ENCODE measurements around the gene GCLC.

GCLC gene

DNA sequence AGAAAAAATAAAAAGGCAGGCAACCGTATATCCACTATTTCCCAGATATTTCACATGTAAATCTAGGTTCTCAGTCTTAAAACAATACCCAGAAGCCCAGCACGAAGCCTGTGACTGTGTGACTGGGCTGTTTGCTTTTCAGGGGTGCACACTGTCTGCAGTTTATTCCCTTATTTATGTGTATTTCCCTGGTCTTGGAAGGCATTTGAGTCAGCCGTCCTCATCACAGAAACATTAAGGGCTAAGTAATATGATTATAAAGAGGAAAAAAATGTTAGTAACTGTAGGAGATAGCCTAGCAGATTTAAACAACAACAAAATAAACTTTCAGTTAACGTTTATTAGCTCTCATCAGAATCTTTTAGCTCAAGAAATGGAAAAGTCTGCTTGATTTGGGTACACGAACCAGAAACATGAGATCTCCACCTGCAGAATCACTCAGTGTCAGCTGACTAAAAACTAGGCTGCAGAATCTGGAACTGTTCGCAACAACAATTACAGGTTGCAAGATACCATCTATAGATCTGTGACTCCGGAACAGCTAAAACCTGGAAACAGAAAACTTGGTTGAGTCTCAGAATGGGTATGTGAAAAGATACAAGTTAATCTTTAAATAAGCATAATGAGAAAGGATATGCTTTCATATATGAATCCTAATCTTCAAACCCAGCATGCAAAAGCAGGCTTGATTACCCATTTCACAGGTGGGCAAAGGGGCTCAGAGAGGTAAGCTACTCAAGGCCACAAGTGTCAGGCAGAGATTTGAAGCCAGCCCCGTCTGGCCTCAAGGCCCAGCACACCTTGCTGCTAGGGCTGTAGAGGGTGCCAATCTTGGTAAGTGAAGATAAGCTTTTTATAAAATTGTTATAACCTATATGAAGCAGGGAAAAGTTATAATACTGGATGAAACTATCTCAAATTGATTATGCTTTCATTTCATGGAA, 21.1 kb downstream of the GCLC start:
- no peak for DNase-seq

DNA sequence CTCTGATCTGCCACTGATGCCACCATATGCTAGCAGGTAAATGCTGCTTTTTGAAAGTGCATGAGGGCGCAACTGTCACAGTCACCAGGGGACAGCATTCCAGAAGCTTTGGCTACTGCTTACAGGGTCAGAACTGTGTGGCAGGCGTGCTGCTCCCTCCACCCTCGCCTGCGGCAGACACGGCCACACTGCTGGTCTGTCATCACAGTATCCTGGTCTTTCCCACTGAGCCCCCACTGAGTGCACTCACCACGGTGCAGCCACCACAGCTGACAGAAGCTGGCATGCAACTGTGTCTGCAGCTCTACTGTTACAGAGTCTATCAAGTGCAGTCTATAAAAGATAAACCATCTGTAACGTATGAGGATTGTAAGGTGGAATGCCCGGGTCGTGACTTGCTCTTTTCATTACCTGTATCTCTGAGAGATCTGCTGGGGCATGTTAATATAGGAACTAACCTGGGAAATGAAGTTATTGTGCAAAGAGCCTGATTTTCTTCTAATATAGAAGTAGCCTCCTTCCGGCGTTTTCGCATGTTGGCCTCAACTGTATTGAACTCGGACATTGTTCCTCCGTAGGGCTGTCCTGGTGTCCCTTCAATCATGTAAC, 24.5 kb downstream of the GCLC start:
- DNase-seq = no peak

DNA sequence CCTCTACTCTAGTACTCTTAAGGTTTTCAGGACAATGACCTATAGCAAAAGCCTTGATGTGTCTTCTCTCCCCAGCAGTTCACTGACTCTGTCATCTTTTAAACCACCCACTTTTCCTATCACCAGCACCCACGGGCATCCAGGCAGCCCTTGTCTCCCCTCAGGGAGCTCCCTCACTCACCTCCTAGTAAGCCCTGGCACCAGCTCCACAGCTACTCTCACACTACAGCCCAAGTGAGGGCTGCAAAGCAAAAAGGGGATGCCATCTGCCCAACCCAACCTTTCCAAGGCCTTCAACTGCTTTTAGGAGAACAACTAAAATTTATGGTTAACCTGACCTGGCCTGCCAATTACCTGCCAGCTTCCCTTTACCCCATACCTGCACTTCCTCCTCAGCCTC, 26.0 kb downstream of the GCLC start:
- no peak for DNase-seq

DNA sequence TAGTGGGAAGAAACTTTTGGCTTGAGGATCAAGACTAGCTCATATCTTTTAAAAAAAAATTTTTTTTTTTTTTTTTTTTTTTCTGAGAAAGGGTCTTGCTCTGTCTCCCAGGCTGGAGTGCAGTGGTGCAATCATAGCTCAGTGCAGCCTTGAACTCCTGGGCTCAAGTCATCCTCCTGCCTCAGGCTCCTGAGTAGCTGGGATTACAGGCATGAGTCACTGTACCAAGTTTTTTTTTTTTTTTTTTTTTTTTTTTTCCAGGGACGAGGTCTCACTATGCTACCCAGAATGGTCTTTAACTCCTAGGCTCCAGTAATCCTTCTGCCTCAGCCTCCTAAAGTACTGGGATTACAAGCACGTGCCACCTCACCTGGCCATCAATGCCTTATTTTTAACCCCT, 27.9 kb downstream of the GCLC start:
- no peak for DNase-seq

DNA sequence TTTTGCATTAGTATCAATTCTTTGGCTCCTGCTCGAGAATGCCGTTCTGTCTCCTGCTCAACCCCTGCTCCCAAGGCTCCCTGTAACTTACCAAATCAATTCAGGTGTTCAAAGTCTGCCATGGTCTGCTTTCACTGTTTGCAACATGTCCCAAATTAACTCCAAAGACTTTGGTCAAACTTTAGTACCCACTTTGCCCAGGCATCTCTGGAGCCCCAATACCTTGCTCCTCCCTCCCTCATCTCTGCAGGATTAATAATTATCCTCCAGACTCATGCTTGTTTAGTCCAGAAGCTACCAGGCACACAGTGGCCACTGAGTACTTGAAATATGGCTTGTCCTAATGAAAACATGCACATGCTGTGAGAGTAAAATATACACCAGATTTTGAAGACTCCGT, 30.2 kb downstream of the GCLC start:
- DNase-seq = no peak

DNA sequence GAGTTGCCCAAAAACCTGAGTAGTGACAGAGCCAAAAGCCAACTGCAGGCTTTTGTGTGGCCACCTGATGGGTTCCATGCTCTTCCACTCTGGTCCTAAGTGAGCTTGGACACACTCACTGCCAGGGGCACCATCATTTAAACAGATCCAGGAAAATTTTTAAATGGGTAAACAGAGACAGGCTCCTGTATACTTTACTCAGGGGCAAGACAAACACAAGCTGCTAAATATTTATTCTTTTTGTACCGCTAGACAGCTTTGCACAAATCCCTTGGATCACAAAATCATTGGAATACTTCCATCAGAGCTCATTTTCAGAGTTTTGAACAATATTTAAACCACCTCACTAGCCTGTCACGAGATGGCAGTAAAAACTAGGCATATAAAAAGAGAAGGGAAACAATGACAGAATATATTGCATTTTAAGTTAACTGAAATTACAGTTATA, 31.4 kb downstream of the GCLC start:
- no peak for DNase-seq

DNA sequence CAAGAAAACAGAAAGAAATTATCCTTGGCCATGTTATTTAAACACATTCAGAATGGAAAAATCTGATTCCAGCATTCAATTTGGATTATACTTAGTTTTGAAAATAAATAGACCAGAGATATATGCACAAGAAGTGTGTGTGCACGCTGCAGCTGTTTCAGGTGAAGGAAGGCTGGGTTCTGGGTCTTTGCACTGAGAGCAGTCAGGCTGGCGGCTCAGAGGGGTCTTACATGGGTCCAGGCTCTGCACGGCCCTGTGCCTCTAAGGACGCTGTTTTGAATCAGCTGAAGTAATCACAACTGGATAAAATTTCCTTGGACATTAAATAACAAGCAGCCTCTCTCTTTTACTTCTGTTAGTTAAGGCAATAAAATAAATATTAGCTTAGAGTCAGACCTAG, 31.8 kb downstream of the GCLC start:
- DNase-seq = no peak

DNA sequence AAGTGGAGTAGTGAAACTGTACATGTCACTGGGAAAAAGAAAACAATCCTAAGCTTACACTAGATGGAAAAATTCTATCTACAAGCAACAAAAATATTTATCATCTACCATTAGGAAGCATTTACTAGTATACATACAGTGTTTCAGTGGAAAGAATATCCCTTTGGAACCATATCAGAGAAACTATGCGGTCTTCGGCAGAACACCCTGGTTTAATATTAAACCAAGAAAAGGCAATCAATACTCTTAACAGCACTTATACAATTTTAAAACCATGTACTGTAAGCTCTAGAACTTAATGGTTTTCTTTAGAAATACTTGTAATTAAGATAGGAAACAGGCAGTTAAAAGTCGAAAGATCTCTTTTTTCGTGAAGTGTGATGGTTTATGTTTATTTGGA, 32.3 kb downstream of the GCLC start:
- DNase-seq = no peak

DNA sequence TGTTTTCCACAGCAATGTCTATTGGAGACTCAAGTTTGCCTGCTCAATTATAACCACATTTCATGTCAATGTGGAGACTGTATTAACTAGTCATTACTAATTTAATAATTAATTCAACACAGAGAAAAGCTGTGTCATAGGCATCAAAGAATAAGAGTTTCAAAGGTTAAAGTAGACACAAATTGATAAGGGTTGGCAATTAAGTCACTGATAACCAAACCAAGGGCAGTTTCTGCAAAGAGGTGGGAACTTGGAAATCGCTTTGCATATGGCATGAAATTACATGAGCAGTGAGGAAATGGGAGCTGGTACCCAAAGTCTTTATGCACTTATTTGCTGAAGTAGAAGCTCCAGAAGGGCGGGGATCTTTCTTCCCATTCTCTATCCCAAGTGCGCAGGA, 34.2 kb downstream of the GCLC start:
- DNase-seq = no peak

DNA sequence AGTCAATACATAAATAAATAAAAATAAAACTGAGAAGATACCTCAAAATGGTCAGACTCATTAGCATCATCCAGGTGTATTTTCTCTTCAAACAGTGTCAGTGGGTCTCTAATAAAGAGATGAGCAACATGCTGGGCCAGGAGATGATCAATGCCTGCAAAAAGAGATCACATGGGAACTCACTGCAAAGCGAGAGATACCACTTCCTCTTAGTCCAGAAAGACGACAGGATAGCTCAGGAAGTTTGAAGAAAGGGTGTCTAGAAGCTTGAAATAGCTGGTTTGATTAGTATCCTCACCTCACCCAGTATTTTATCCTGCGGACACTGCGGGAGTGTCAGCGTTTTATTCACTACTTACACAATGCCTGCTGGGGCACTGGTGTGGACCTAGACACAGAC, 38.0 kb downstream of the GCLC start:
- DNase-seq = no peak

DNA sequence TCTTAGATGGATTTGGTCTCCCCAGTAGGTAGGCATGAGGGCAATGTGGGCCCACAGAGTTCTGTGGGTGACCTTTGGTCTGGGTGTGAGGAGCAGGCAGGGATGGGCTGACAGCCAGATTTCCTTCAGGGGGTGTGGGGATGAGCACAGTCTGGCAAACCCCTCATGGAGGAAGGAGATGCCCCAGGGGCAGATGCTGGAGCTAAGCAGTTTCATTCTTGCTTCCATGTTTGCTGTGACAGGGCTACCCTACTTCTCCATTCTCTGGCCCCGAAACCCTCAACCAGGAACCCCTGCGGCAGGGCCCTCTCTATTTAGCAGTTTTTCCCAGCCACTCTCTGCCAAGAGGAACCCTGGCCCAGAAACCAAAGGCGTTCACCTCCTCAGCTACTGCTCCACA, 40.4 kb downstream of the GCLC start:
- no peak for DNase-seq

DNA sequence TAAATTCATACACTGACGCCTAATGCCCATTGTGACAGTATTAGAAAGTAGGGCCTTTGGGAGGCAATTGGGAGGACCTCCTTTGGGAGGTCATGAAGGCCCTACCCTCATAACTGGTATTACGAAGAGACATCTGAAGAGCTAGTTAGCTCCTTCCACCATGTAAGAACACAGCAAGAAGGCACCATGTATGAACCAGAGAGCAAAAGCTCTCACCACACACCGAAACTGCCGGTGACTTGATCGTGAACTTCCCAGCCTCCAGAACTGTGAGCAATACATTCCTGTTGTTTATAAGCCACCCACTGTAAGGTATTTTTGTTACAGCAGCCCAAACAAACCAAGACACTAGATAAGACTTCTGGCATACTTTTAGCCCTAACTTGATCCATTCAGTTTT, 41.8 kb downstream of the GCLC start:
- DNase-seq = no peak

DNA sequence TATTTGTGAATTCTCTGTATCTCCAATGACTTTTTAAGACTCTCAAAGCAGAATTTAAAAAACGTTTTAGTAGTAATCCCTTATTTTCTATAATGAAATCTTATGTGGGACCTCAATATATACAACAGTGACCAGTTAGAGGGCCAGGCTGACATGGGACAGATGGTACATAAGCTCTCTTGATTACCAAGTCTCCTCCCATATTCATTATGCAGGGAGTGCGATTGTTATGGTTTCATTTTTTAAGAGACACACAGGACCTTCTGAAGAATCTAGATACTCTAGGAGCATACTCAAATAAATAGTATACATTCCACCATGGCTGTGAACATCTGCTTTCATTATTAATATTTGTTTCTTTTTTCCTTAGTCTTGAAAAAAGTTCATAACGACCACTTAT, 43.5 kb downstream of the GCLC start:
- no peak for DNase-seq

DNA sequence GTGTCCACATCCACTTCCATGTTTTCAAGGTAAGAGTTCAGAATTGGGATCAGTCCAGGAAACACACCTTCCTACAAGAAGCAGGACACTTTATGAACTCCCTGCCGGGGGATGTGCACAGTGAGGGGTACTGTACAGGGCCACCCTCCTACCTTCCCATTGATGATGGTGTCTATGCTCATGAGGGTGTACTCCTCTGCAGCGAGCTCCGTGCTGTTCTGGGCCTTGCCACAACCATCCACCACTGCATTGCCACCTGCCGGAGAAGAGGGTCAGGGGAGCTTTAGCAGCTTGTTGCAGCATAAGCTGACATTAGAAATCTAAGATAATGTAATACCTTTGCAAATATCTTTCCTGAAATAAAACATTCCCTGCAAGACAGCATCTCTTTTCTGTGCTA, 44.8 kb downstream of the GCLC start:
- DNase-seq = no peak

DNA sequence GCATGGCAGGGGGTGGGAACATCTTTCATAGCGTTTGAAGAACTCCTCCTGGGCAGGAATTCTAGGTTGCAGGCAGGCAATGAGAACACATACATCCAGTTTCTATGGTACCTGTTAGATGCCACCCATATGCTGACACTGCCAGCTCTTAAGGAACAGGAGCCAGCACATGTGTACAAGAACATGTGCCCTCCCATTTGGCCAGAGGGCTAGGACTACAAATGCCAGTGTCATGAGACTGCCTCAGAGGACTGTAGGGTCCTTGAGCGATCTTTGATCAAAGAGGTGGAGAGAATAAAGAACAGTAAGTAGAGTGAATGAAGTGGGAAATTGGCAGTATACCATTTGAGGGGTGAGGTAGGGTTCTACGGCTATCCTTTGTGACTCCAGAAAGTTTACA, 45.8 kb downstream of the GCLC start:
- no peak for DNase-seq

DNA sequence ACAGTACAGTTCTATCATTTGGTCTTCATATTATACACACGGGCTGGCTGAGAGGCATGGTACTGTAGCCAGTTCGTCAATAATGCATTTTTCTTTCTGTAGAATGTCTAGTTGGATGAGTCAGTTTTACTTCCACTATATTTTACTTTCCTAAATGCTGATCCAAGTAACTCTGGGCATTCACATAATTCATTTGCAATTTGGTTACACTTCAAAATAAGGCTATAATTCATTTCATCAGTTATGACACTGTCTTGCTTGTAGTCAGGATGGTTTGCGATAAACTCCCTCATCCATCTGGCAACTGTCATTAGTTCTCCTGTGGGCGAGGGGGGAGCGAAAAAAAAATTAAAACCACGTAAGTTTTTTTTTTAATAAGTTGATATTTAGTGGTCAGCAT, 46.3 kb downstream of the GCLC start:
- DNase-seq = no peak

DNA sequence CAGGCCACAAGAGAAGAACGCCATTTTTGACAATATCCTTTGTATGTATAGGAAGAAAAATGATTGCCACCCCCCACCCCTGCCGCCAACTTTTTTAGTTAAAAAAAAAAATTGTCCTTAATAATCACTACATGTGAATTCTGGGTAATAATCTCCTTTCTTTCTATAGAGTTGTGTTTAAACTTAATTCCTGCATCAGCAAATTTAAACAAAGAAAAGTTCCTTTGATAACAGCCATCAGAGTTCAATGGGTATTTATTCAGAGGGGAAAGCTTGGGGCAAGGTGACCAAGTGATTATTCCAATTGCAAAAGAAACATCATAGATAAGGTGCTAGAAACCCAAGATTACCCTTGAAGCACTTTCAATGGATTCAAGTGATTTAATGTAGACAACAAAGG, 47.0 kb downstream of the GCLC start:
- no peak for DNase-seq

DNA sequence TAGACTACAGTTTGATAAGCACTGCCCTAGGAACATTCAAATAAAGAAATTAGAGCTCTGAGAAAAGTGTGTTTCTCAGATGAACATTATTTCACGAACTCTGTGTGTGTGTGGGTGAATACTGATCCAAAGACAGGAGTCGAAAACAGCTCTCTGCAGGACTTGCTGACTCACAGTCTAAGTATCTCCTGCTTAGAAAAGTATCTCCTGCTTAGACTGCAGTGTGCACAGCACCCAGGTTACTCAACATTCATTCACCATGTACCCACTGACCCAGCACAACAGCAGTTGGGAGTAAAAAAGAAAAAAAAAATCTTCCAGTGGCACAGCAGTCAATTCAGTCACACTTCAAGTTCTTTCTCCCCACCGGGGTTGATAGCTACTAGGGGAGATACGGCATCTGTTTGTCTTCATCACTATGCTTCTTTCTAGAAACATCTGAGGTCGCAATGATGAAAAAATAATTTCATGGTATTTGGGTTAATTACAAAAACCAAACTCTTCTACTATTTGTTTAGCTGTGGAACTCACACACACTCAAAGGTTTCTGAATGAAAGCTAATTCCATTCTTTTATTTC, 48.0 kb downstream of the GCLC start:
- no peak for DNase-seq

DNA sequence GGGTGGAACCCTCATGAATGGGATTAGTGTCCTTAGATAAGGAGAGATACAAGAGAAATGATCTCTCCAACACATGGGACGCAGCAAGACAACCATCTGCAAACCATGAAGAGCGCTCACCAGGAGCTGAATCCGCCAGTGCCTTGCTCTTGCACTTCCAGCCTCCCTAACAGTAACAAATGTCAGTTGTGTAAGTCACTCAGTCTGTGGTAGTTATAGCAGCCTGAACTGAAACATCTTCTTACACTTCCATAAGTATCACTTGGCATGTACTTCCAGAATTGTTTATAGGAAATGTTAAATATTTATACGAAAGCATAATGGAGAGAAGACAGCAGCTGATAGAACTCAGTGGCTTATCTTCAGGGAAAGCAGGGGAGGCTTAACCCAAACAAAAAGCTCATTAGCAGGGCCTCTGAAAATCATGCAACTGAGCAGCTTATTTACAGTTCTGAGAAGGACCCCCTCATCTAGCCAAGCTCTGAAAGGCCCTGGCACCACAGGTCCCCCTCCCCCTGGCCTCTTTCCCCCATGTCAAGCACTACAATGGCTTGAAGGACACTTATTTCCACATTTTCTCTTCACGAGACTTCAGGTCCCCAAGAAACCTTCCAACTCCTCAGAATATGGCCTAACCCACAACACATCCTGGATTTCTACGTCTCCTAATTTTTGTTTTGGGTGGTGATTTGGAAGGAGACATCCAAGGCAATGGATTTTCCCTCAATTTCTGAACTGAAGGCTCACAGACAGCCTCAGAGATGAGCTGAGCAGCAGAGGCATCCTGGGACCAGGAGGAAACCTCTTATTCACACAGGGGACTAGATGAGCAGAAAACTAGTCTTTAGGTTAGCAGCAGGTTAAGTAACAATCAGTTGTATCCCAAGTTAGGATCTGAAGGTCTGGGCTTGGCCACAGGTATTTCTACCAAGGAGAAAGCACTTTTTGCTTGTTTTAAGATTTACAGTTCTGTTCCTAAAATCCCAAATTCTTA, 49.1 kb downstream of the GCLC start:
- no peak for DNase-seq

DNA sequence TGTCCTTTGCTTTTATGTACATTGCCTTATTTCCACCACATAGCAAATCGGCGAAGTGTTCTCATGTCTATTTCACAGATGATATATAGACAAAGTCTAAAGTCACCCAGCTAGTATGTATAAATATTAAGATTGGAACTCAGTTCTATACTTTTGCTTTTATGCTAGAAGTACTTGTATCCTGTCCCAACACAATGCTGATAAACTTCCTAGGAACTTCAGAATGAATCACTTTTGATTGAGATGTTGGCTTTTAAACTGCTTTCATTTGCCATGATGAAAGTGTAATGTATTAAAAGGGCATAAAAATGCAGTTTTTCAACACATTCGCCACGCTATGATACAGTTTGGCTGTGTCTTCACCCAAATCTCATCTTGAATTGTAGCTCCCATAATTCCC, 50.8 kb downstream of the GCLC start:
- DNase-seq = no peak

DNA sequence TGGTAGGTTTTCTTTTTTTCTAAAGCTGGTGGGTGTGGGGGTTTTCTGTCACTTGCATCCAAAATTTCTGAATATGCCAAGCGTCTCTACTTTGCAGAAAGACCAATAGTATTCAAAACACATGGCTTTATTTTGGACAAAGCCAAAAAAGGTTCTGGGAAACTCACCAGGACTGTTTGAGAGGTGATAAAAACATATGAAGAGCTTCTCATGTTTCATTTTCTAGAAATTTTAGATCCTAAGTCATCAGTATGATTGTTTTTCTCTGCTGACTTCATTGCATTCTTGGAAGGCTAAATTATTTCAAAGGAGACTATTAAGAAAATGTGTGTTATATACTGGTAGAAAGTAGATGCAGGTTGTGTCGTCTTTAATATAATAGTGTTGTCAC, 51.3 kb downstream of the GCLC start:
- DNase-seq = no peak

DNA sequence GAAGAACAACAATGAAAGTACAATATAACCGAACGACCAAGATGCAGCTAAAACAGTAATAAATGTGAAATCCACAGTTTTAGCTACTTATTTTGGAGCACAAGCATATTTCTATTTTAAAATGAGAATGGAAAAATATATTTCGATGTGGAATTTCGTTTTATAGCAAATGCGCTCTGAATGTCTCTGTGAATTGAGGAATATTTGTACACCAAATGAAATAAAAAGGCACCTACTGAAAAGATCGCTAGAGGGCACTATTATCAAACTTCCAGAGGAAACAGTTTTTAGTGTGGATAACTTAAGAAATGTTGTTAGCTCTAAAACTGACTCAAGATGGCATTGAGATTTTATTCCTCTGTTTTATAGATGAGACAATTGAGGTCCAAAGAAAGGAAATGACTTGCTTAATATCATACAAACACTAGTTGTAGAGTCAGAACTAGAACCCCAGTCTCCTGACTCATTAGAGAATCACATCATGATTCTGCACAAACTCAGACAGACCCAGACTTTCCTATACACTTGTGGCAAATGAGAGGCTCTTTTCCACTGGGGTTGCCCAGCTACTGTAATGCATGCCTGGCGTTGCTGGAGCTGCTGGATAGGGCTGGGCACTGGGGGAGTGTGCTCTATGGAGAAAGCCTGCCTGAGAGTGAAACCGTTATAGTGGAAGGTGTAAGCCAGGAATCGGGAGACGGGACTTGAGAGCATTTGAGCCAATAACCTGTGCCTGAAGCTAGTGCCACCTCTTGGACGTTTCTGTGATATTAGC, 51.9 kb downstream of the GCLC start:
- peak; percentile 71 to 74 for DNase-seq
